HFF-Myc (cell line): ENCODE data around the gene SLAMF7.
A peak's percentile ranks its signal among the peaks of the same experiment; 100 is the strongest.

Source experiments
- DNase-seq: peaks from one replicate; pipeline ENCODE4 v3.0.0-alpha.2; 2011; ENCODE audit warnings: low read depth; ENCODE audit errors: extremely low read depth
- H3K4me3 ChIP-seq: replicated peaks from 2 replicates; pipeline ENCODE4 v1.5.1; 2011; ENCODE audit warnings: low read depth, mild to moderate bottlenecking, control low read depth, low read length
- TF ChIP-seq, protein P1 (sequence below): IDR thresholded peaks from 2 replicates; pipeline ENCODE4 v1.5.1; 2012; ENCODE audit warnings: mild to moderate bottlenecking, low read depth, low read length, control low read depth; ENCODE audit errors: missing control alignments

SLAMF7 gene

DNA sequence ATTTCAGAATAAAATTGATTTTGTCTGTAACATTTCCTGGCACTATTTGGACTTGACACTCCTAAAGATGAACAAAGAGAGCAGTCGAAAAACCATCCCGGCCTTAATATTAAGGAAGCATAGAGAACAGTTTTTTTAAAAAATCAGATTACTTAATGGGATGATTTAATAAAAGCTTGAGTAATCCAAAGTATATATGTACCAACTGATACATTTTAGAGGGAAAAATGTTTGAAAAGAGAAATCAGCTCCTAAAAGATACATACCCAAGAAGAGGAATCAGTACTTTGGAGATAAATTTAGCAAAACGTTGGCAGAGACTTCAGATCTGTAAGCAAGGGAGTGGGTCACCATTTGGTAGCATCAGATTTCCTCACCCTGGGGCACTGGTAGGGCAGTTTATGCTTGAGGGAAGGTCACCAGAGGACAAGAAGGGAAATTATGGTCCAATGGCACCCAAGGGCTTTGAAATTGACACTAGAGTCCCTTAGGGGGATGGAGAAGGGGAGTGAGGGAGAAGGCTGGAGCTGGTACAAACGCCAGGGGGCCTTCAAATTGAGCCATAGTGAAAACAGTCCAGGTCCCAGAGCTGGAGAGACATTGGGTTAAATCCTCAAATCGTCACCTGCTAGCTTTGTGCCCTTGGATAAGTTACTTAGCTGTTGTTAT is 5.9 kb downstream of the SLAMF7 start:
- no peak overlapping the region for H3K4me3 ChIP-seq
- no peak for DNase-seq
- TF ChIP-seq, protein P1, sequence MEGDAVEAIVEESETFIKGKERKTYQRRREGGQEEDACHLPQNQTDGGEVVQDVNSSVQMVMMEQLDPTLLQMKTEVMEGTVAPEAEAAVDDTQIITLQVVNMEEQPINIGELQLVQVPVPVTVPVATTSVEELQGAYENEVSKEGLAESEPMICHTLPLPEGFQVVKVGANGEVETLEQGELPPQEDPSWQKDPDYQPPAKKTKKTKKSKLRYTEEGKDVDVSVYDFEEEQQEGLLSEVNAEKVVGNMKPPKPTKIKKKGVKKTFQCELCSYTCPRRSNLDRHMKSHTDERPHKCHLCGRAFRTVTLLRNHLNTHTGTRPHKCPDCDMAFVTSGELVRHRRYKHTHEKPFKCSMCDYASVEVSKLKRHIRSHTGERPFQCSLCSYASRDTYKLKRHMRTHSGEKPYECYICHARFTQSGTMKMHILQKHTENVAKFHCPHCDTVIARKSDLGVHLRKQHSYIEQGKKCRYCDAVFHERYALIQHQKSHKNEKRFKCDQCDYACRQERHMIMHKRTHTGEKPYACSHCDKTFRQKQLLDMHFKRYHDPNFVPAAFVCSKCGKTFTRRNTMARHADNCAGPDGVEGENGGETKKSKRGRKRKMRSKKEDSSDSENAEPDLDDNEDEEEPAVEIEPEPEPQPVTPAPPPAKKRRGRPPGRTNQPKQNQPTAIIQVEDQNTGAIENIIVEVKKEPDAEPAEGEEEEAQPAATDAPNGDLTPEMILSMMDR, result no peak

DNA sequence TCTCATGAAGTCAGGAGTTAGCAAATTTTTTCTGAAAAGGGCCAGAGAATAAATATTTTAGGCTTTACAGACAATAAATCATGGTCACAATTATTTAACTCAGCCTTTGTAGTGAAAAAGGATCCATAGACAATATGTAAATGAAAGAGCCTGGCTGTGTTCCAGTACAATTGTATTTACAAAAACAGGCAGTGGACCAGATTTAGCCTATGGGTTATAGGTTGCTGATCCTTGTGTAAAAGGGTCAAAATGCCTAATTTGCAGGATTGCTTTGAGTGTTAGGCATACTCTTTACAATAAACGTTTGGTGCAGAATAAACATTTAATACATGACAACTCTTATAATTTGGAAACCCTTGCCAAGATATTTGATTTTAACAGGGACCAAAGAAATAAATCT is 6.5 kb downstream of the SLAMF7 start:
- DNase-seq, result no peak
- TF ChIP-seq, protein P1, result no peak
- no peak overlapping the region for H3K4me3 ChIP-seq

DNA sequence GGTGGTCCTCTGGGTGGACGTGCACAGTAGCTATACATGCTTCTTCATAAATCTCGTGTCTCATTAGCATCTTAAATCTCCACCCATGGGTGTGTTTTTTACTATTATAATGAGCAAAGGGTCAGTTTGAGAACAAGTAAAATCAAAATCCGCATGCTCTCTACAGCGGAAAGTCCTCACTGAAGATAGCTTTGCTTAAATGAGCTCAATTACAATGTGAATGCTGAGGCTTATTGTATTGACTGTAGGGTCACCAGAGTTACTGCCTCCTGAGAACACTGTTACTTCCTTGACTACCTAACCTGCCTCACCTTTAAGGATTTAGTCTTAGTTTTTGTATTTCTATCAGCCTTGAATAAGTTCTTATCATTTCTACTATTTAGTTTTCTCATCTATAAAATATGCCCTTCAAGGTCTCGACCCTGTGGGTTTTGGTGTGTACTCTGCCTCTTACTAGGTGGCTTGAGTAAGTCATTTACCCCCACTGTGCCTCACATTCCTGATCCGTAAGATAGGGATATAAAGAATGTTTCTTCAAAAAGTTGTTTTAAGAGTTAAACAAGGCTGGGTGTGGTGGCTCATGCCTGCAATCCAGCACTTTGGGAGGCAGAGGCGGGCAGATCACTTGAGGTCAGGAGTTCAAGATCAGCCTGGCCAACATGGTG is 7.9 kb downstream of the SLAMF7 start:
- no peak overlapping the region for H3K4me3 ChIP-seq
- TF ChIP-seq, protein P1, result no peak
- DNase-seq, result no peak

DNA sequence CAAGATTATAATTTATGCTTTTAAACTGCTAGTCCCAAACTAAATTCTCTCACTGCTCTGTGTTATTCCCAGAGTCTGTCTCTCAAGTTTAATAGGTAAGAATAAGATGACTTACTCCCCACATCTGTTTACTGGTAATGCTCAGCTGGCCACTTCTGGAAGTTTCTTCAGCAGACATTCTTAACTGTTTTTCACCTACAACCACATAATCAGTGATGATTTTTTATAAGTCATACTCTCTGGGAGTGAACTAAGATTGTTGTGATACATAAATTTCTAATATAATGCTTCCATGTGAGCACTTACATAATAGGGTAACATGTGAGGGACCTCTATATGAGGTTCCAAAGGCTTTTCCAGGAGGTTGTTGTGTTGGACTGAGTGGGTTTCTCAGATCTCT is 8.7 kb downstream of the SLAMF7 start:
- no peak overlapping the region for H3K4me3 ChIP-seq
- no peak for DNase-seq
- TF ChIP-seq, protein P1, result no peak

DNA sequence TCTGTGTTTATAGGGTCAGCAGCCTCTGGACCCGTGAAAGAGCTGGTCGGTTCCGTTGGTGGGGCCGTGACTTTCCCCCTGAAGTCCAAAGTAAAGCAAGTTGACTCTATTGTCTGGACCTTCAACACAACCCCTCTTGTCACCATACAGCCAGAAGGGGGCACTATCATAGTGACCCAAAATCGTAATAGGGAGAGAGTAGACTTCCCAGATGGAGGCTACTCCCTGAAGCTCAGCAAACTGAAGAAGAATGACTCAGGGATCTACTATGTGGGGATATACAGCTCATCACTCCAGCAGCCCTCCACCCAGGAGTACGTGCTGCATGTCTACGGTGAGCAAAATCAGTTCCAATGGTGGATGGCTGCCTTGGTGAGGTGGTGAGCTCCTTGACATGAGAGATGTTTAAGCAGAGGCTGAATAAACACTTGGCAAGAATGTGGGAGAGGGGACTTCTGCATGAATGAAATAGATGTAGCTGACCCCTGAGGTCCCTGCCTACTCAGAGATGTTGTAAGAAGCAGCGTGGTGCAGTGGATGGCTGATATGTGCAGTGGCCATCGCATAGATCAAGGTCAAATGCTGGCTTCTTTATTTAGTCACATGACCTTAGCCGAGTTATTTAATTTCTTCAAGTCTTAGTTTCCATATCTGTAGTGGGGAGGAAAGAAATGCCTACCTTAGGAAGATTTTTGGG is 9.3 kb downstream of the SLAMF7 start:
- no peak overlapping the region for H3K4me3 ChIP-seq
- TF ChIP-seq, protein P1, result peak; percentile 15
- no peak for DNase-seq

DNA sequence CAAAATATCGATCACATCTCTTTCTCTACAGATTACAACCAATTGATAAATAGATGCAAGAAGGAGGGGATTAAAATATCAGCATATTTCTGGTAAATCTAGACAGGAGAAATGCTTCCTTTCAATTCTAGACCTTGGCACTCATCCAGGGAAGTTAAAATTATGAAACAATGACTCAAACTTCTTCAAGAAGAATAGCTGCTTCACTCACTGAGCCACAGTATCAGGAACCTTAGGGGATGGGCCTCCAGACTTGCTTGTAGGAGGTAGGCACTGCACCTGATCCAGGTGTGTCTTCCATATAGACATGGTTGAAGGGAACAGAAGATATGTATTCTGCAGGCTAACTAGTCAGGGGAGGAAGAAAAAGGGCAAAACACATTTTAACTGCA is 9.8 kb downstream of the SLAMF7 start:
- no peak overlapping the region for H3K4me3 ChIP-seq
- TF ChIP-seq, protein P1, result no peak
- DNase-seq, result no peak
